NT2/D1 (cell line): ENCODE results near the gene POR.

Experiments
- YY1 ChIP-seq: IDR thresholded peaks from 2 replicates; pipeline ENCODE4 v1.6.1; 2011; ENCODE audit not compliant: insufficient read length, insufficient read depth
- ZNF274 ChIP-seq: IDR thresholded peaks from 2 replicates; pipeline ENCODE4 v1.6.1; 2011; ENCODE audit warnings: mild to moderate bottlenecking, low read depth, low read length

DNA sequence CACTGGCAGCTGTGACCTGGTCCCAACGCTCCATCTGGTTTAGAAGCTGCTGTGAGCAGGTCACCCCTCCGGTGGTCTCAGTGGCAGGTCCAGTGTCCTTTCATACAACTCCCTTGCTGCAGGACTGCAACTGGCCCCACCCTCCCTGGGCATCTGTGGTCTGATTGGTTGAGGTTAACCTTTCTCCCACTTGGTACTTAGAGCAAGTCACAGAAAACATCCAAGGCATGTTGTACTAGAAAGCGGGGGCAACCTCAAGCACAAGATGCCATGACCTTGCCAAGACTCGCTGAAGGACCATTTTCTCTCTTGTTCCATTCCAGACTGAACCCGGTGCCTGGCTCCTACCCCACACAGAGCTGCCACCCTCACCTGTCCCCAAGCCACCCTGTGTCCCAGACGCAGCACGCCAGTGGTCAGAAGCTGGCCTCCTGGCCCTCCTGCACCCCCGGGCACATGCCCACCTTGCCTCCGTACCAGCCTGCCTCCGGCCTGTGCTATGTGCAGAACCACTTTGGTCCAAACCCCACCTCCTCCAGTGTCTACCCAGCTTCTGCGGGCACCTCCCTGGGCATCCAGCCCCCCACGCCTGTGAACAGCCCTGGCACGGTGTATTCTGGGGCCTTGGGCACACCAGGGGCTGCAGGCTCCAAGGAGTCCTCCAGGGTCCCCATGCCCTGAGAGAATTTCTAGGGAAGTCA lies 27.1 kb upstream of the POR start:
- TF ChIP-seq ZNF274 = no peak
- TF ChIP-seq YY1 = no peak
